HCT116 (cell line): ENCODE results near the gene ZFYVE1. TPM values are rescaled to one million over a fixed set of nuclear protein-coding genes. Genes with fewer than 3 reads are reported as not detected.
"Not testable (repeated sequence)": the region's sequence is repeated elsewhere in the genome, so short reads cannot be mapped to it uniquely, and the experiment has no call there.

ENCODE experiments used
- ATAC-seq: fragments of 200-7000 bp; cut with Tn5 transposase; 2 replicates; pipeline ENCODE4 v1.9.1; 2020; ENCODE audit warnings: mild to moderate bottlenecking, moderate library complexity
- BruUV-seq: library from RNA; stranded (reverse); fragments of 400-500 nt; replicated peaks from 2 replicates; lab custom pipeline; 2021; lab: Mats Ljungman, UMichigan
- CTCF ChIA-PET: fragments of 300-600 bp; sonication (Branson Sonifier 250); formaldehyde crosslinking; loops from one replicate; lab custom pipeline; 2021; ENCODE audit warnings: antibody characterized with exemption; lab: Charles Lee
- POLR2A ChIA-PET: fragments of 300-600, 350-600 bp; sonication (Branson Sonifier 250); formaldehyde crosslinking; loops from one replicate; lab custom pipeline; 2021; ENCODE audit warnings: antibody characterized with exemption; lab: Charles Lee
- RAD21 ChIA-PET, 2 experiments: fragments of 300-600 bp; sonication (Branson Sonifier 250); formaldehyde crosslinking; loops; one replicate each; lab custom pipeline; 2023; ENCODE audit warnings: low total read pairs in 2 of 2; ENCODE audit not compliant: uncharacterized antibody in 2 of 2, unreplicated experiment in 2 of 2, low non-redundant PET in 1 of 2; lab: Charles Lee
- DNase-seq: peaks from one replicate; pipeline ENCODE4 v3.0.0-alpha.2; 2010; ENCODE audit warnings: low read depth, low spot score
- H2AFZ ChIP-seq: fragments of 200-600 bp; shearing (Covaris generic), sonication (generic); 2 replicates; pipeline ENCODE4 v1.6.1; 2017; ENCODE audit warnings: low read depth, mixed run types, mixed read lengths, antibody characterized with exemption, low read length; ENCODE audit not compliant: poor library complexity, severe bottlenecking
- H3K27ac ChIP-seq: 2 replicates; pipeline ENCODE4 v1.5.1; 2012; ENCODE audit warnings: low read depth, low read length
- H3K27me3 ChIP-seq: fragments of 200-600 bp; sonication (generic); 2 replicates; pipeline ENCODE4 v1.6.1; 2016; ENCODE audit warnings: mixed run types, low read length, mixed read lengths; ENCODE audit not compliant: insufficient read depth
- H3K36me3 ChIP-seq, 2 experiments: fragments of 200-500 bp in 1 of 2; fragments of 200-600 bp in 1 of 2; sonication (Bioruptor generic) in 1 of 2; sonication (generic) in 1 of 2; 2 replicates each; pipeline versions ENCODE4 v1.5.1 to v1.6.1; 2014 to 2016; ENCODE audit warnings: low read length in 2 of 2, inconsistent platforms in 1 of 2, mixed read lengths in 1 of 2, mixed run types in 1 of 2; ENCODE audit not compliant: insufficient read depth in 2 of 2, control insufficient read depth in 1 of 2
- H3K4me1 ChIP-seq, 2 experiments: fragments of 200-600 bp in 1 of 2; sonication (generic) in 1 of 2; 2 replicates each; pipeline versions ENCODE4 v1.5.1 to v1.6.1; 2012 to 2017; ENCODE audit warnings: low read length in 2 of 2, inconsistent platforms in 1 of 2, mild to moderate bottlenecking in 1 of 2, mixed read lengths in 1 of 2, mixed run types in 1 of 2, moderate library complexity in 1 of 2; ENCODE audit not compliant: insufficient read depth in 2 of 2, control insufficient read depth in 1 of 2
- H3K4me2 ChIP-seq: fragments of 200-600 bp; sonication (generic); 2 replicates; pipeline ENCODE4 v1.6.1; 2017; ENCODE audit warnings: mixed run types, low read length, mixed read lengths
- H3K4me3 ChIP-seq, 2 experiments: fragments of 200-600 bp in 1 of 2; sonication (generic) in 1 of 2; replicated peaks in 1 of 2; 2 replicates each; pipeline ENCODE4 v1.5.1; 2011 to 2016; ENCODE audit warnings: low read length in 2 of 2, control low read depth in 1 of 2, low read depth in 1 of 2, mild to moderate bottlenecking in 1 of 2, mixed read lengths in 1 of 2, mixed run types in 1 of 2
- H3K79me2 ChIP-seq: fragments of 200-600 bp; sonication (generic); 2 replicates; pipeline ENCODE4 v1.6.1; 2017; ENCODE audit warnings: mild to moderate bottlenecking, mixed run types, low read length, moderate library complexity, mixed read lengths; ENCODE audit not compliant: insufficient read depth
- H3K9ac ChIP-seq: fragments of 200-600 bp; sonication (generic); 2 replicates; pipeline ENCODE4 v1.6.1; 2016; ENCODE audit warnings: low read length, mixed read lengths
- H3K9me2 ChIP-seq: fragments of 200-600 bp; sonication (generic), shearing (Covaris generic); 2 replicates; pipeline ENCODE4 v1.6.1; 2017; ENCODE audit warnings: mixed run types, mild to moderate bottlenecking, moderate library complexity; ENCODE audit not compliant: insufficient read depth
- H3K9me3 ChIP-seq, 2 experiments: fragments of 200-500 bp in 1 of 2; fragments of 200-600 bp in 1 of 2; sonication (Bioruptor generic) in 1 of 2; sonication (generic) in 1 of 2; 2 replicates each; pipeline ENCODE4 v1.6.1; 2014 to 2017; ENCODE audit warnings: low read length in 2 of 2, mixed read lengths in 2 of 2, inconsistent platforms in 1 of 2, low read depth in 1 of 2, mild to moderate bottlenecking in 1 of 2, mixed run types in 1 of 2, moderate library complexity in 1 of 2; ENCODE audit not compliant: control insufficient read depth in 1 of 2, insufficient read depth in 1 of 2
- H4K20me1 ChIP-seq: fragments of 200-600 bp; sonication (generic), shearing (Covaris generic); 2 replicates; pipeline ENCODE4 v1.6.1; 2017; ENCODE audit warnings: mixed run types, mild to moderate bottlenecking, moderate library complexity; ENCODE audit not compliant: insufficient read depth
- FOSL1 ChIP-seq: IDR thresholded peaks from 2 replicates; pipeline ENCODE4 v1.6.1; 2012; ENCODE audit warnings: low read depth
- JUND ChIP-seq: IDR thresholded peaks from 2 replicates; pipeline ENCODE4 v1.6.1; 2012
- intact Hi-C: fragments of 100-400 bp; cut with micrococcal nuclease; formaldehyde crosslinking; loops from 2 replicates; pipeline ENCODE4 v1.10.0; 2022
- total RNA-seq: library from RNA; stranded (reverse); gene quantifications from one replicate; pipeline ENCODE4 v1.2.1, GENCODE V29; 2021; ENCODE audit not compliant: unreplicated experiment

The ZFYVE1 gene
- total RNA-seq, 1 experiment from 2014 or later: 7.7 TPM

GRCh38 chr14:73016011-73016410 lies 10.9 kb downstream of the ZFYVE1 start:
- H3K79me2 ChIP-seq, CTCF ChIA-PET, H3K36me3 ChIP-seq, H3K27me3 ChIP-seq, H4K20me1 ChIP-seq, intact Hi-C loops, DNase-seq, H3K9ac ChIP-seq, BruUV-seq, H3K9me3 ChIP-seq, H3K4me3 ChIP-seq, H3K9me2 ChIP-seq, RAD21 ChIA-PET, H2AFZ ChIP-seq: not testable (repeated sequence)
- peak overlapping the region; percentile 62 for H3K4me2 ChIP-seq
- peak; percentile 64 for ATAC-seq
- TF ChIP-seq JUND: peak; percentile 56
- TF ChIP-seq FOSL1: peak; percentile 74
- H3K27ac ChIP-seq: peak overlapping the region; percentile 15; the same call in 1 of the 2 replicates
- H3K4me1 ChIP-seq: peaks cover 12 to 42% of the 10 kb centered on the region in 2 experiments
- POLR2A ChIA-PET: interaction anchor here (2.8 kb wide), 1 partner anchor 11 kb away, joined by 8 read pairs; the partner anchor contains the start of gene ZFYVE1

DNA sequence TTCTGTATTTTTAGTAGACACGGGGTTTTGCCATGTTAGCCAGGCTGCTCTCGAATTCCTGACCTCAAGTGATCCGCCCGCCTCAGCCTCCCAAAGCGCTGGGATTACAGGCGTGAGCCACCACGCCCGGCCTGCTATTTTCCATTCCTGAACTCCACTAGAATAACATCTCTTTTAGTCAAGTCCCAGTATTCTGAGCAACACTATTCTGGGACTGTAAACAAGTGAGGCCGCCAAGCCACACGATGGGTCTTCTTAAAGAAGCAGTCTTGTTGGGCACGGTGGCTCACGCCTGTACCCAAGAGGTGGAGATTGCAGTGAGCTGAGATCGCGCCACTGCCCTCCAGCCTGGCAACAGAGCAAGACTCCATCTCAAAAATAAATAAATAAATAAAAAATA lies 11.4 kb downstream of the ZFYVE1 start:
- POLR2A ChIA-PET: interaction anchor here (2.8 kb wide), 1 partner anchor 11 kb away, joined by 8 read pairs; the partner anchor contains the start of gene ZFYVE1
- H3K4me2 ChIP-seq: peak overlapping the region; percentile 62
- H3K4me3 ChIP-seq, RAD21 ChIA-PET, H3K9me2 ChIP-seq, H3K36me3 ChIP-seq, H3K27me3 ChIP-seq, H3K9ac ChIP-seq, H3K79me2 ChIP-seq, intact Hi-C loops, H4K20me1 ChIP-seq, CTCF ChIA-PET, H3K9me3 ChIP-seq, BruUV-seq, DNase-seq, H2AFZ ChIP-seq: not testable (repeated sequence)
- H3K4me1 ChIP-seq: peaks cover 12 to 42% of the 10 kb centered on the region in 2 experiments
- H3K27ac ChIP-seq: 0 out of 2 replicates have a peak overlapping the region, but pooled peaks have one; percentile 15
- peak; percentile 26; the same call in 1 of the 2 replicates for ATAC-seq
